SK-N-SH (cell line): Measurements from ENCODE around the gene AXIN2. TPM values are rescaled to one million over a fixed set of nuclear protein-coding genes. Genes with fewer than 3 reads are reported as not detected.

Experiments
- CTCF ChIA-PET: fragments of 300-600, 350-600 bp; formaldehyde crosslinking; extraction: SDS; loops from one replicate; lab custom pipeline; 2021; lab: Yijun Ruan, JAX
- POLR2A ChIA-PET: fragments of 350-600 bp; sonication (Branson Sonifier 250); formaldehyde crosslinking; extraction: SDS; loops from one replicate; lab custom pipeline; 2020; ENCODE audit warnings: antibody characterized with exemption, inconsistent platforms; lab: Yijun Ruan, JAX
- DNase-seq: peaks from one replicate; pipeline ENCODE4 v3.0.0; 2012
- H2AFZ ChIP-seq: fragments of 200-600 bp; sonication (generic); 2 replicates; pipeline ENCODE4 v1.8.1; 2016; ENCODE audit warnings: antibody characterized with exemption, mild to moderate bottlenecking, low read depth
- H3F3A ChIP-seq: fragments of 200-600 bp; sonication (generic); replicated peaks from 2 replicates; pipeline ENCODE3; 2016; ENCODE audit warnings: antibody characterized with exemption, mild to moderate bottlenecking; ENCODE audit not compliant: insufficient read depth
- H3K27ac ChIP-seq, 2 experiments: fragments of 200-500 bp in 1 of 2; fragments of 200-600 bp in 1 of 2; sonication (Bioruptor generic) in 1 of 2; sonication (generic), shearing (Covaris generic) in 1 of 2; 2 replicates each; pipeline versions ENCODE4 v1.5.1 to v1.6.1; 2014 to 2016; ENCODE audit warnings: low read depth in 2 of 2, inconsistent platforms in 1 of 2, low read length in 1 of 2, mild to moderate bottlenecking in 1 of 2, mixed read lengths in 1 of 2
- H3K27me3 ChIP-seq: fragments of 200-600 bp; sonication (generic), shearing (Covaris generic); 2 replicates; pipeline ENCODE4 v1.6.1; 2016; ENCODE audit warnings: mixed run types; ENCODE audit not compliant: insufficient read depth
- H3K36me3 ChIP-seq, 2 experiments: fragments of 200-500 bp in 1 of 2; fragments of 200-600 bp in 1 of 2; sonication (Bioruptor generic) in 1 of 2; sonication (generic) in 1 of 2; replicated peaks in 1 of 2; 2 replicates each; pipeline versions ENCODE3 to v1.5.1; 2014 to 2016; ENCODE audit warnings: low read length in 1 of 2, mild to moderate bottlenecking in 1 of 2; ENCODE audit not compliant: insufficient read depth in 2 of 2, control insufficient read depth in 1 of 2
- H3K4me1 ChIP-seq, 2 experiments: fragments of 200-500 bp in 1 of 2; fragments of 200-600 bp in 1 of 2; sonication (Bioruptor generic) in 1 of 2; sonication (generic), shearing (Covaris generic) in 1 of 2; 2 replicates each; pipeline versions ENCODE4 v1.5.1 to v1.6.1; 2014 to 2016; ENCODE audit warnings: low read depth in 1 of 2, low read length in 1 of 2, mixed run types in 1 of 2; ENCODE audit not compliant: insufficient read depth in 2 of 2, control insufficient read depth in 1 of 2
- H3K4me2 ChIP-seq: fragments of 200-600 bp; sonication (generic), shearing (Covaris generic); 2 replicates; pipeline ENCODE4 v1.6.1; 2017; ENCODE audit warnings: mixed run types
- H3K4me3 ChIP-seq, 2 experiments: fragments of 200-500 bp in 1 of 2; fragments of 200-600 bp in 1 of 2; sonication (Bioruptor generic) in 1 of 2; sonication (generic), shearing (Covaris generic) in 1 of 2; 2 replicates each; pipeline versions ENCODE4 v1.5.1 to v1.8.1; 2014 to 2016; ENCODE audit warnings: low read depth in 2 of 2, inconsistent platforms in 1 of 2, low read length in 1 of 2, mild to moderate bottlenecking in 1 of 2, mixed read lengths in 1 of 2, moderate library complexity in 1 of 2
- H3K79me2 ChIP-seq: fragments of 200-600 bp; sonication (generic); 2 replicates; pipeline ENCODE4 v1.8.1; 2017; ENCODE audit warnings: mild to moderate bottlenecking; ENCODE audit not compliant: insufficient read depth
- H3K9ac ChIP-seq: fragments of 200-600 bp; sonication (generic); 2 replicates; pipeline ENCODE4 v1.6.1; 2017; ENCODE audit warnings: mixed run types
- H3K9me2 ChIP-seq: fragments of 200-600 bp; sonication (generic); 2 replicates; pipeline ENCODE4 v1.6.1; 2017; ENCODE audit warnings: mixed run types
- H3K9me3 ChIP-seq: fragments of 200-600 bp; sonication (generic); 2 replicates; pipeline ENCODE4 v1.6.1; 2017; ENCODE audit warnings: mixed run types, mild to moderate bottlenecking, moderate library complexity
- H4K20me1 ChIP-seq: fragments of 200-600 bp; sonication (generic); 2 replicates; pipeline ENCODE4 v1.6.1; 2017; ENCODE audit warnings: mild to moderate bottlenecking, mixed run types; ENCODE audit not compliant: insufficient read depth
- ELF1 ChIP-seq: IDR thresholded peaks from 2 replicates; pipeline ENCODE4 v1.4.0; 2012
- EP300 ChIP-seq, 2 experiments: IDR thresholded peaks; 2 replicates each; pipeline versions ENCODE4 v1.4.0 to v1.6.1; 2012; ENCODE audit warnings: borderline replicate concordance in 1 of 2, low read depth in 1 of 2, low read length in 1 of 2
- FOSL2 ChIP-seq: IDR thresholded peaks from 2 replicates; pipeline ENCODE4 v1.4.0; 2012; ENCODE audit warnings: low read depth, mild to moderate bottlenecking, moderate library complexity, borderline replicate concordance
- GABPA ChIP-seq: IDR thresholded peaks from 2 replicates; pipeline ENCODE4 v1.4.0; 2012; ENCODE audit warnings: low read depth, mild to moderate bottlenecking
- JUND ChIP-seq: IDR thresholded peaks from 2 replicates; pipeline ENCODE4 v1.4.0; 2012
- MXI1 ChIP-seq: IDR thresholded peaks from 2 replicates; pipeline ENCODE4 v1.6.1; 2012; ENCODE audit warnings: mild to moderate bottlenecking, low read depth, low read length, improper control_type of control experiment
- NFIC ChIP-seq: IDR thresholded peaks from 2 replicates; pipeline ENCODE4 v1.4.0; 2012; ENCODE audit warnings: borderline replicate concordance
- POLR2AphosphoS5 ChIP-seq: IDR thresholded peaks from 2 replicates; pipeline ENCODE4 v1.6.1; 2012; ENCODE audit warnings: low read depth, low read length
- RAD21 ChIP-seq: IDR thresholded peaks from 2 replicates; pipeline ENCODE4 v1.6.1; 2012; ENCODE audit warnings: mild to moderate bottlenecking, low read length
- RFX5 ChIP-seq: IDR thresholded peaks from 2 replicates; pipeline ENCODE4 v1.6.1; 2012; ENCODE audit warnings: mild to moderate bottlenecking, improper control_type of control experiment, low read length
- TAF1 ChIP-seq: IDR thresholded peaks from 2 replicates; pipeline ENCODE4 v1.6.1; 2012; ENCODE audit warnings: low read depth, mild to moderate bottlenecking, low read length, moderate library complexity, borderline replicate concordance
- TCF12 ChIP-seq: IDR thresholded peaks from 2 replicates; pipeline ENCODE4 v1.4.0; 2012
- YY1 ChIP-seq: IDR thresholded peaks from 2 replicates; pipeline ENCODE4 v1.4.0; 2012; ENCODE audit warnings: low read depth, mild to moderate bottlenecking
- WGBS: methylation state at CpG from one replicate; pipeline ENCODE4 v1.1.6; 2017; ENCODE audit warnings: low lambda C conversion rate; 5-methylcytosine and 5-hydroxymethylcytosine counted together
- polyA plus RNA-seq, 3 experiments: library from polyadenylated mRNA; depleted of rRNA; stranded (reverse); fragments of >200 nt; gene quantifications; 2 replicates each; pipeline ENCODE4 v1.2.3, GENCODE V29; 2012
- TF ChIP-seq, protein P1 (sequence below): fragments of 150-350 bp; IDR thresholded peaks from 2 replicates; pipeline ENCODE4 v1.6.1; 2016; ENCODE audit warnings: mild to moderate bottlenecking, low read depth, low read length
- TF ChIP-seq, protein P2 (sequence below): fragments of 200-600 bp; sonication (generic); IDR thresholded peaks from 2 replicates; pipeline ENCODE4 v1.6.1; 2017; ENCODE audit warnings: antibody characterized with exemption, mild to moderate bottlenecking, moderate library complexity
- TF ChIP-seq, protein P3 (sequence below): fragments of 150-350 bp; IDR thresholded peaks from 2 replicates; pipeline ENCODE4 v1.6.1; 2017; ENCODE audit warnings: antibody characterized with exemption, low read length, low read depth, borderline replicate concordance
- TF ChIP-seq, protein P4 (sequence below): IDR thresholded peaks from 2 replicates; pipeline ENCODE4; 2012
- TF ChIP-seq, protein P5 (sequence below): IDR thresholded peaks from 2 replicates; pipeline ENCODE4 v1.4.0; 2012; ENCODE audit warnings: low read depth, borderline replicate concordance
- TF ChIP-seq, protein P6 (sequence below): IDR thresholded peaks from 2 replicates; pipeline ENCODE4 v1.4.0; 2012; ENCODE audit warnings: low read depth

AXIN2 gene
- polyA plus RNA-seq, 1 of the 3 experiments (the other 2 are of a cell fraction), result 8.3 TPM

DNA sequence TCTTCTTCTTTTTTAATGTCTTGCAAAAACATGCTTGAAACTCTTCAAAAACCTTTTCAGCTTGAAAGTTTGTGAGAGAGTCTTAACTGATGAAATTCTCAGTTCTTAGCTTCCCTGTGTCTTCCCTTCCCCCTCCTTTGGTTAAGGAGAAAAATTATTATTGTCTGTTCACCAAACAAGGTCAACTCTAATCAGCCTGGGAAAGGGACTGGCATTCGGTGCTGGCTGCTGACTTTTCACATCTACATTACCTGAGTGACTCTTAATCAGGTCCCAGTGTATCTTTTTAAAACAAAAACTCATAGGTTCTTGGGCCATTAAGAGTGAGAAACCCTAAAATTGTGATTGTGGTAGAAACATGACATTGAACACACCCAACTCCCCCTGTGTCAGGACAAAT lies 39.1 kb upstream of the AXIN2 start:
- Histone ChIP-seq H3K9ac (no peak overlapping the region), H3F3A (no peaks in the 10 kb centered on the region), H3K4me1 (no peaks in the 10 kb centered on the region), H4K20me1 (no peaks in the 10 kb centered on the region), H3K4me2 (no peak overlapping the region)
- WGBS, result 37% methylated on average over 1 of the region's 1 CpG
- TF ChIP-seq, protein P1, sequence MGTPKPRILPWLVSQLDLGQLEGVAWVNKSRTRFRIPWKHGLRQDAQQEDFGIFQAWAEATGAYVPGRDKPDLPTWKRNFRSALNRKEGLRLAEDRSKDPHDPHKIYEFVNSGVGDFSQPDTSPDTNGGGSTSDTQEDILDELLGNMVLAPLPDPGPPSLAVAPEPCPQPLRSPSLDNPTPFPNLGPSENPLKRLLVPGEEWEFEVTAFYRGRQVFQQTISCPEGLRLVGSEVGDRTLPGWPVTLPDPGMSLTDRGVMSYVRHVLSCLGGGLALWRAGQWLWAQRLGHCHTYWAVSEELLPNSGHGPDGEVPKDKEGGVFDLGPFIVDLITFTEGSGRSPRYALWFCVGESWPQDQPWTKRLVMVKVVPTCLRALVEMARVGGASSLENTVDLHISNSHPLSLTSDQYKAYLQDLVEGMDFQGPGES, result no peak
- TF ChIP-seq, protein P2, sequence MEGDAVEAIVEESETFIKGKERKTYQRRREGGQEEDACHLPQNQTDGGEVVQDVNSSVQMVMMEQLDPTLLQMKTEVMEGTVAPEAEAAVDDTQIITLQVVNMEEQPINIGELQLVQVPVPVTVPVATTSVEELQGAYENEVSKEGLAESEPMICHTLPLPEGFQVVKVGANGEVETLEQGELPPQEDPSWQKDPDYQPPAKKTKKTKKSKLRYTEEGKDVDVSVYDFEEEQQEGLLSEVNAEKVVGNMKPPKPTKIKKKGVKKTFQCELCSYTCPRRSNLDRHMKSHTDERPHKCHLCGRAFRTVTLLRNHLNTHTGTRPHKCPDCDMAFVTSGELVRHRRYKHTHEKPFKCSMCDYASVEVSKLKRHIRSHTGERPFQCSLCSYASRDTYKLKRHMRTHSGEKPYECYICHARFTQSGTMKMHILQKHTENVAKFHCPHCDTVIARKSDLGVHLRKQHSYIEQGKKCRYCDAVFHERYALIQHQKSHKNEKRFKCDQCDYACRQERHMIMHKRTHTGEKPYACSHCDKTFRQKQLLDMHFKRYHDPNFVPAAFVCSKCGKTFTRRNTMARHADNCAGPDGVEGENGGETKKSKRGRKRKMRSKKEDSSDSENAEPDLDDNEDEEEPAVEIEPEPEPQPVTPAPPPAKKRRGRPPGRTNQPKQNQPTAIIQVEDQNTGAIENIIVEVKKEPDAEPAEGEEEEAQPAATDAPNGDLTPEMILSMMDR, result no peak
- TF ChIP-seq RAD21, result no peak
- TF ChIP-seq MXI1, result no peak
- TF ChIP-seq TAF1, result no peak
- TF ChIP-seq EP300 (IDR thresholded peaks at IDR 0.05; ENCODE audit: borderline replicate concordance in 1 of 2, low read depth in 1 of 2, low read length in 1 of 2), result no peak
- no peak for TF ChIP-seq FOSL2
- TF ChIP-seq GABPA, result no peak
- no peak for TF ChIP-seq YY1
- TF ChIP-seq TCF12, result no peak
- TF ChIP-seq, all 33 proteins: peak for 0
- ChIA-PET POLR2A (no interaction called here), CTCF (interaction anchor here (0.9 to 1.1 kb wide), 2 partner anchors 13 to 306 kb away, joined by 3 read pairs; no protein-coding TSS in a partner anchor)
- H2AFZ ChIP-seq, result no peak overlapping the region
- H3K27me3 ChIP-seq, result no peaks in the 10 kb centered on the region
- DNase-seq, result no peak
- no peaks in the 10 kb centered on the region for H3K36me3 ChIP-seq
- H3K9me3 ChIP-seq, result no peaks in the 10 kb centered on the region
- no peak overlapping the region for H3K4me3 ChIP-seq
- no peaks in the 10 kb centered on the region for H3K9me2 ChIP-seq
- H3K27ac ChIP-seq, result no peak overlapping the region
- H3K79me2 ChIP-seq, result no peaks in the 10 kb centered on the region

DNA sequence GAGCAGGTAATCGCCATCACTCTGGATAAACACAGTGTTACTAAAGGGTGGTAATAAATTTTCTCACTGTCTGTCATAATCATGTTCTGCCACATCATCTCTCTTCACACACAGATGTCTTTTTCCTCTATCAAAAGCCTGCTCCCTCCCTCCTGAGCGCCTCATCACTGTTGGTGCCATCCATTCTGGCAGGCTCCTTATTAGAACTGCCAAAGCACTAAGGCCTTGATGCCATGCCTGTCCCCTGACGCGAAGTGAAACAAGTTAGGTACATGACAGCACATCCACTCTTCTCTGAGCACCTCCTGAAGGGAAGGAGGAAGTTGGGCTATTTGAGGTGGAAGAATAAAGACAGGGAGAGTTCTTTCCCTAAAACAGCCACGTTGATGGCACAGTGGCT lies 38.2 kb upstream of the AXIN2 start:
- POLR2A ChIA-PET, result no interaction called here
- Histone ChIP-seq H3K79me2 (no peaks in the 10 kb centered on the region), H3K36me3 (no peaks in the 10 kb centered on the region), H3K4me1 (no peaks in the 10 kb centered on the region), H3K9ac (no peak overlapping the region), H3K9me2 (no peaks in the 10 kb centered on the region), H3K4me2 (no peak overlapping the region), H3K4me3 (no peak overlapping the region), H3K27ac (no peak overlapping the region), H2AFZ (no peak overlapping the region), H4K20me1 (no peaks in the 10 kb centered on the region), H3K27me3 (no peaks in the 10 kb centered on the region), H3K9me3 (no peaks in the 10 kb centered on the region), H3F3A (no peaks in the 10 kb centered on the region)
- CTCF ChIA-PET, result no interaction called here
- WGBS, result 69% methylated on average over 5 of the region's 5 CpGs
- no peak for DNase-seq
- TF ChIP-seq POLR2AphosphoS5 (no peak), NFIC (no peak), ELF1 (no peak), JUND (no peak), FOSL2 (no peak), GABPA (no peak), RFX5 (no peak)
- TF ChIP-seq, protein P1, result no peak
- TF ChIP-seq, protein P3, sequence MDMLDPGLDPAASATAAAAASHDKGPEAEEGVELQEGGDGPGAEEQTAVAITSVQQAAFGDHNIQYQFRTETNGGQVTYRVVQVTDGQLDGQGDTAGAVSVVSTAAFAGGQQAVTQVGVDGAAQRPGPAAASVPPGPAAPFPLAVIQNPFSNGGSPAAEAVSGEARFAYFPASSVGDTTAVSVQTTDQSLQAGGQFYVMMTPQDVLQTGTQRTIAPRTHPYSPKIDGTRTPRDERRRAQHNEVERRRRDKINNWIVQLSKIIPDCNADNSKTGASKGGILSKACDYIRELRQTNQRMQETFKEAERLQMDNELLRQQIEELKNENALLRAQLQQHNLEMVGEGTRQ, result no peak
- TF ChIP-seq, protein P4, sequence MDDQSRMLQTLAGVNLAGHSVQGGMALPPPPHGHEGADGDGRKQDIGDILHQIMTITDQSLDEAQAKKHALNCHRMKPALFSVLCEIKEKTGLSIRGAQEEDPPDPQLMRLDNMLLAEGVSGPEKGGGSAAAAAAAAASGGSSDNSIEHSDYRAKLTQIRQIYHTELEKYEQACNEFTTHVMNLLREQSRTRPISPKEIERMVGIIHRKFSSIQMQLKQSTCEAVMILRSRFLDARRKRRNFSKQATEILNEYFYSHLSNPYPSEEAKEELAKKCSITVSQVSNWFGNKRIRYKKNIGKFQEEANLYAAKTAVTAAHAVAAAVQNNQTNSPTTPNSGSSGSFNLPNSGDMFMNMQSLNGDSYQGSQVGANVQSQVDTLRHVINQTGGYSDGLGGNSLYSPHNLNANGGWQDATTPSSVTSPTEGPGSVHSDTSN, result no peak
- TF ChIP-seq, protein P2, result no peak
- TF ChIP-seq, protein P5, sequence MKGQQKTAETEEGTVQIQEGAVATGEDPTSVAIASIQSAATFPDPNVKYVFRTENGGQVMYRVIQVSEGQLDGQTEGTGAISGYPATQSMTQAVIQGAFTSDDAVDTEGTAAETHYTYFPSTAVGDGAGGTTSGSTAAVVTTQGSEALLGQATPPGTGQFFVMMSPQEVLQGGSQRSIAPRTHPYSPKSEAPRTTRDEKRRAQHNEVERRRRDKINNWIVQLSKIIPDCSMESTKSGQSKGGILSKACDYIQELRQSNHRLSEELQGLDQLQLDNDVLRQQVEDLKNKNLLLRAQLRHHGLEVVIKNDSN, result no peak
- TF ChIP-seq, protein P6, sequence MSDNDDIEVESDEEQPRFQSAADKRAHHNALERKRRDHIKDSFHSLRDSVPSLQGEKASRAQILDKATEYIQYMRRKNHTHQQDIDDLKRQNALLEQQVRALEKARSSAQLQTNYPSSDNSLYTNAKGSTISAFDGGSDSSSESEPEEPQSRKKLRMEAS, result no peak
